Activated CD4-positive, CD25-positive, alpha-beta regulatory T cell treated with anti-CD3 and anti-CD28 coated beads, Interleukin-2, amount 50 U/mL, for 72 hours (primary cell): ENCODE data around the gene RAPGEF4.
"Not testable (repeated sequence)": the region's sequence is repeated elsewhere in the genome, so short reads cannot be mapped to it uniquely, and the experiment has no call there.

ENCODE experiments used
- DNase-seq: peaks from one replicate; pipeline ENCODE4 v3.0.0; 2021

RAPGEF4 gene

DNA sequence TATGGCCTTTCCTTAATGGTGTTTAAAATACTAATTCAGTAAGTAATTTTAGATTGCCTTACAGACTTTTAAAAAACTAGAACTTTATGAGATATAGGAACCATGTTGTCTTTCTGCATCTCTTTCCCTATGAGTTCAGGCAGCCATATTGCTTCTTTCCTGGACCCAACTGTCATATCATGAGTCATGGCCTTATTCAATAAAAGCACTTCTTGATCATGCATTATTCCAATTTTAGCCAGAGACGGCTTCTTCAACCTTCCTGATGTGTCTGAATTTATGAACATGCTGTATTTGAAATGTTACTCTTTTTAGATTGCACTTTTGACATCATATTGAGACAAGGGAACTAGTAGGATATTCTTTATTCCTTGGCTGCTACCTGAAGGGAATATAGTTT lies 274.6 kb downstream of the RAPGEF4 start:
- no peak for DNase-seq

DNA sequence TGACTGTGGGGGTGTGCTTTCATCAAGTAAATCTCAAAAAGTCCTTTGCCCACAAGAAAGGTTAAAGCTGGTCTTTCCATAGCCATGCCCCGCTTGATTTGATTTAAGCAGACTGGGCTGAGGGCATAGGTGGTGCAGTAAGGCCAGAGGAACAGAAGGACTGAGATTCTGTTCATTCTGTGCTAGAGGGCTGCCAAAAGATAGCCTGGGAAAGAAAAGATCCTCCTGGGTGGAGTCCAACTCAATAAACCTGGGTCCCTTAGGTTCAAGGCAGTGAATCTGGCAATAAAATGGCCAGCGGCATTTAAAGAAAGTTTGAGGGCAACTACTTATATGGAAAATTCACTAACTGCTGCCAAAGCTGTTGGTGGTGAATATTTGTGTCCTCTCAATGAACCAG lies 280.8 kb downstream of the RAPGEF4 start:
- no peak for DNase-seq

- DNase-seq, result no peak
Observed at GRCh38 chr2:173017646-173018420, 282.2 kb downstream of the RAPGEF4 start.

- no peak for DNase-seq
Observed at GRCh38 chr2:173019755-173020154, 284.1 kb downstream of the RAPGEF4 start.

DNA sequence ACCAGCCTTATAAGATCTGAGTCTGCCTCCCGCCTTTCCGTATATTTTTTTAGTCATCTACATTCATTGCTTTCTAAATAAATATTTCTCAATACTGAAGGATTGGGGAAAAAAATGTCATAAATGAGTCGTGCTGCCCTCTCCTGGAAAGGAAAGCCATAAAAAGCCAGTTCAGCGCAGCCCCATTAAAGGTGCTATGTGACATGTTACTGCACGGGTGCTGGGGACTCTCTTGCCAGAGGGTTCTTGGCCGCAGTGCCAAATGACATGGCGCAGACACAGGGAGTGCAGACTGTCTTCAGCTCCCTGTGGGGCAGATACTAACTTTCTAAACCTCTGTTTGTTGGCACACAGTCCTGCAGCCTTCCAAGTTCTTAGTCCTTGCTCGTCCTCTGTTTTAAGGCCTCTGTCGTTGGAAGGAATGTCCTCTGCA lies 286.3 kb downstream of the RAPGEF4 start:
- no peak for DNase-seq

- DNase-seq, result no peak
Observed at GRCh38 chr2:173023718-173024117, 288.1 kb downstream of the RAPGEF4 start.

GRCh38 chr2:173026479-173026878 lies 290.8 kb downstream of the RAPGEF4 start:
- no peak for DNase-seq

DNA sequence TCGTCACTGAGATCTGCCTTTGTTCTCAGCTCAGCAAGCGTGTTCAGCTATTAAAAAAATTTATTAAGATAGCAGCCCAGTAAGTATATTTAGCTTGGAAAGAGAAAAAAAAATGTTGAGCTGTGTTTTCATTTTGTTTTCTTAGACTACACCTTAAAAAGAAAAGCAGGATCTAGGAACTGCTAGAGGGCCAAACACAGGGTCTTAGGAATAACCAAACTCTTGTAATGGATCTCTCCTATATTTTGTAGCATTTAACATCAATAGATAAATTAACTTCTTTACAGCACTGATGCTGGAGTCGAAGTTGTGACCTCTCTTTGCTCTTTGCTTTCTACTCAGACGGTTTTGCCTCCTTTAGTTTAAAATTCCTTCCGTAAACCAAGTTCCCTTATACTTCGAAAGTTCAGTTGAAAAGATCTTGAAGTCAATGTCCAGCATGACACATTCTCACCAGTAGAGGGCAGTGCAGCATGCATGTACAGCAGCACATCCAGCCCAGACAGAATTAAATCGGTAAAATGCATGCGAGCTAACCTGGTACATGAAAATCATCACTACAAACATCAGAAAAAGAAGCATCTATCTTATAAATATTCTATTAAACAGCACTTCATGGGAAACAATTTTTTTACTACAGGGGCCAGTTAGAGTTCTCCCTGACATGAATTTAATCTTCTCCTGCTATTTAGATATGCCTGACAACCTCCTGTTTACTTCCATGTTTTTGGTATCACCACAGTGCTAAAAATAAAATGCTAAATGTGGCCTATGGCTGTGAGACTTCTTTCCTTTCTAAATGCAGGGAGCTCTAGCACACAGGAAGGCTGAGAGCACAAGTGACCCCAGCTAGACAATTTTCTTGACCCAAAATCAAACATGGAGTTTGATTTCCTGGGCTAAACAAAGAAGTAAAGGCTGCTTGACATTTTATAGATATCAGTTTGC lies 291.8 kb downstream of the RAPGEF4 start:
- DNase-seq, result peak; percentile 64

GRCh38 chr2:173028141-173028540 lies 292.5 kb downstream of the RAPGEF4 start:
- no peak for DNase-seq

DNA sequence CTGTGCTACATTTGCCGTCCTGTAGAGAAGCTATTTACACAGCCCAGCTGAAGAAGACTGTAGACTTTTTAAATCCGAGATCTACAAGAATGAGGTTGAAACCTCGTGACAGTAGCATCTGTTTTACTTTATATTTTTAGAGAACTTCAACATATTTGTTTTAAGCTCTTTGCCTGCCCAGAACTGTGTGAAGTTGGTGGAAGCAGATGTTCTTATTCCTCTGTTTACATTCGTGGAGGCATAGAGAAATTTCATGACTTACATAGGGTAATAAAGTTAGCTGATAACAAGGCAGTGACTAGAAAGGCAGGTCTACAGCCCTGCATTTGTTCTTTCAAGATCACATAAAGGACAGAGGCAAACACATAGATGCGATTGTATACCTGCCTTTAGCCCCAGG lies 293.0 kb downstream of the RAPGEF4 start:
- DNase-seq, result no peak

GRCh38 chr2:173030561-173031490 lies 295.2 kb downstream of the RAPGEF4 start:
- no peak for DNase-seq

- DNase-seq, result no peak
Observed at GRCh38 chr2:173032032-173032431, 296.4 kb downstream of the RAPGEF4 start.

DNA sequence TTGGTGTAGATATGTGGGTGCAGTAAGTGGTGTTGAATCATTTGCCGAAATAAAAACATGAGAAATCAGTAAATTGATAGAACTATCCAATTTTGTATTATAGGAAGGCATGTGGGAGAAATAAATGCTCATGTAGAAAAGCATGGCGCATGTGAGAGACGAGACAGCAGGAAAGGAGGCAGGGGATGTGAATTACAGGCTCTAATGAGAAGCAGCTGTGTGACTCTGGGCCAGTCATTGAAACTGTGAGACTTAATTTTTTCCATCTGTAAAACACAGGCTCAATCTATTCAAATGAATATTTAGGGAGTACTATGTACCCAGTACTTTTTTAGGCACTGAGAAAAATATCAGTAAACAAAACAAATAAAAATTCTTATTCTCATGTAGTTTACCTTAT lies 297.4 kb downstream of the RAPGEF4 start:
- no peak for DNase-seq

DNA sequence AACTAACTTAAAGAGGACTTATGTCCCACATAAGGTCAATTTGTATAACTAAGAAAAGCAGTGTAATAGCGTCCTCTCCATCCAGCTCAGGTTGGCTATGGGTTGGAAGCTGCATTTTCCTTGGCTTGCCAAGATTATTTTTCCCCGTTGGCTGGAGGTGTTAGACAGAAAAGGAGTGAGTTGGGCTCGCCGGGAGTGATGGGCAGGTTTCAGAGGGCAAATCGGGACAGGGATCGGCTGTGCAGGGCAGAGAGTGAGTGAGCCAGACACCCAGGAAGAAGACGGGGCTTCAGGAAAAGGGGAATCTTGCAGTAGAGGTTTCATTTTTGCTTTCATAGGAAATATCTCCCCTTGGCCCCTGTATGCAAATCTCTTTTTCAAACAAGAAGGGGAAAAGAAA lies 298.5 kb downstream of the RAPGEF4 start:
- DNase-seq, result no peak

GRCh38 chr2:173037245-173038120 lies 301.8 kb downstream of the RAPGEF4 start:
- DNase-seq, result no peak

DNA sequence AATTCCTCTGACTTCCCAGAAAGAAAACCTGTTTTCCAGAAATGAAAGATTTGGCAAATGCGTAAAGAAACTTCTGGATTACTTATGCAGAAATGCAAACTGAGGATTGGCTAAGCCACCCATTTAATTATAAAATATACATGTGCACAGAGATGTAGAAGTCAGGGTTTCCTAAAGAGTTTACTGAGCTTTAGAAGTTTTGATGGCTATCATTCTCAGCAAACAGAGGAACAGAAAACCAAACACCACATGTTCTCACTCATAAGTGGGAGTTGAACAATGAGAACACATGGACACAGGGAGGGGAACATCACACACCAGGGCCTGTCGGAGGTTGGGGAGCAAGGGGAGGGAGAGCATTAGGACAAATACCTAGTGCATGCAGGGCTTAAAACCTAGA lies 302.6 kb downstream of the RAPGEF4 start:
- DNase-seq, result not testable (repeated sequence)

GRCh38 chr2:173040729-173041128 lies 305.1 kb downstream of the RAPGEF4 start:
- no peak for DNase-seq

GRCh38 chr2:173043476-173043875 lies 307.8 kb downstream of the RAPGEF4 start:
- no peak for DNase-seq

DNA sequence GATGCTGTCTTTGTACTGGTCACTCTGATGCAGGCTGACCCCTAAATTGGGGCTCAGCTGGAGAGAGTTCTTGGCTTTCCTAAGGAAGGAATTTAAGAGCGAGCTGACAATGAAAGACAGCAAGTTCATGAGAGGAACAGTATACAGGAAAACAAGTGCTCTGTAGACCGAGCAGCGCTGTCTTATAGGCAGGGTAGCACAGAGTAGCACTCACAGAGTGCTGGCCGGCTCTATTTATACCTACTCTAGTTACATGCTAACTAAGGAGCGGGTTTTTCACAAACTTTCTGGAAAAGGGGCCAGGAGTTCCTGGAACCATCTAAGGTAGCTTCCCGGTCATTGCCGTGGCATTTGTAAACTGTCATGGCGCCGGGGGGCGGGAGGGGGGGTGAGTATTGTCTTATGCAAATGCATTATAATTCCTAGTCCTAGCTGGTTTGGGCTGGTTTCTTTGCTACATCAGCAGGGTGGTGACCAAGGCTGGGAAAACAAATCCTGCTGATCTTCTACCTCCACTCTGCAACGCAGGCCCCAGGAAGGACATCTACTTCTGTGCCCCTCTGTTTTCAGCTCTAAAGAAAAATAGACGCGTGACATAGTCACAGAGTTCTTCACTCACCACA lies 308.4 kb downstream of the RAPGEF4 start:
- DNase-seq, result no peak

- no peak for DNase-seq
Observed at GRCh38 chr2:173044686-173045085, 309.0 kb downstream of the RAPGEF4 start.

DNA sequence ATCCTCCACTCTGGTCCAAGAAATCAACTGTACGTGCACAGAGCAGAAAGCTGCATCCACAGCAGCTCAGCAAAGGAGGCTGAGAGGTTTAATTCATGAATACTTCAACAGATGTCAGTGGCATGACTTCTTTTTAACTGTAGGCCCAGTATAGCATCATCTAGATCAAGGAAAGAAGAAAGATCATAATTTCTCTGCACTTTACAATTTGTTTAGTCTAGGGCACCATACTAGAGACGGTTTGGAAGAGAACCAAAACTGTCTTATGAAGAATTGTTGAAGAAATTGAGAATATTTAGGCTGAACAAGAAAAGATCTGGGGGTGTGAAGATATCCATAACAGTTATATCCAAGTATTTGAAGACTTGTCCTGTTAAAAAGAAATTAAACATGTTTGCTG lies 309.5 kb downstream of the RAPGEF4 start:
- no peak for DNase-seq
